Endothelial cell of coronary artery (primary cell): ENCODE data around the gene CDAN1. TPM values are rescaled to one million over a fixed set of nuclear protein-coding genes. Genes with fewer than 3 reads are reported as not detected.

Experiments used
- total RNA-seq: library from RNA; depleted of rRNA; stranded (reverse); fragments of >200 nt; gene quantifications from 2 replicates; pipeline ENCODE4 v1.2.3, GENCODE V29; 2014

The CDAN1 gene, protein sequence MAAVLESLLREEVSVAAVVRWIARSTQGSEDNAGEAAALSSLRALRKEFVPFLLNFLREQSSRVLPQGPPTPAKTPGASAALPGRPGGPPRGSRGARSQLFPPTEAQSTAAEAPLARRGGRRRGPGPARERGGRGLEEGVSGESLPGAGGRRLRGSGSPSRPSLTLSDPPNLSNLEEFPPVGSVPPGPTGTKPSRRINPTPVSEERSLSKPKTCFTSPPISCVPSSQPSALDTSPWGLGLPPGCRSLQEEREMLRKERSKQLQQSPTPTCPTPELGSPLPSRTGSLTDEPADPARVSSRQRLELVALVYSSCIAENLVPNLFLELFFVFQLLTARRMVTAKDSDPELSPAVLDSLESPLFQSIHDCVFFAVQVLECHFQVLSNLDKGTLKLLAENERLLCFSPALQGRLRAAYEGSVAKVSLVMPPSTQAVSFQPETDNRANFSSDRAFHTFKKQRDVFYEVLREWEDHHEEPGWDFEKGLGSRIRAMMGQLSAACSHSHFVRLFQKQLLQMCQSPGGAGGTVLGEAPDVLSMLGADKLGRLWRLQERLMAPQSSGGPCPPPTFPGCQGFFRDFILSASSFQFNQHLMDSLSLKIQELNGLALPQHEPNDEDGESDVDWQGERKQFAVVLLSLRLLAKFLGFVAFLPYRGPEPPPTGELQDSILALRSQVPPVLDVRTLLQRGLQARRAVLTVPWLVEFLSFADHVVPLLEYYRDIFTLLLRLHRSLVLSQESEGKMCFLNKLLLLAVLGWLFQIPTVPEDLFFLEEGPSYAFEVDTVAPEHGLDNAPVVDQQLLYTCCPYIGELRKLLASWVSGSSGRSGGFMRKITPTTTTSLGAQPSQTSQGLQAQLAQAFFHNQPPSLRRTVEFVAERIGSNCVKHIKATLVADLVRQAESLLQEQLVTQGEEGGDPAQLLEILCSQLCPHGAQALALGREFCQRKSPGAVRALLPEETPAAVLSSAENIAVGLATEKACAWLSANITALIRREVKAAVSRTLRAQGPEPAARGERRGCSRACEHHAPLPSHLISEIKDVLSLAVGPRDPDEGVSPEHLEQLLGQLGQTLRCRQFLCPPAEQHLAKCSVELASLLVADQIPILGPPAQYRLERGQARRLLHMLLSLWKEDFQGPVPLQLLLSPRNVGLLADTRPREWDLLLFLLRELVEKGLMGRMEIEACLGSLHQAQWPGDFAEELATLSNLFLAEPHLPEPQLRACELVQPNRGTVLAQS
- 11.3 and 11.7 TPM in 2 replicates for total RNA-seq

DNA sequence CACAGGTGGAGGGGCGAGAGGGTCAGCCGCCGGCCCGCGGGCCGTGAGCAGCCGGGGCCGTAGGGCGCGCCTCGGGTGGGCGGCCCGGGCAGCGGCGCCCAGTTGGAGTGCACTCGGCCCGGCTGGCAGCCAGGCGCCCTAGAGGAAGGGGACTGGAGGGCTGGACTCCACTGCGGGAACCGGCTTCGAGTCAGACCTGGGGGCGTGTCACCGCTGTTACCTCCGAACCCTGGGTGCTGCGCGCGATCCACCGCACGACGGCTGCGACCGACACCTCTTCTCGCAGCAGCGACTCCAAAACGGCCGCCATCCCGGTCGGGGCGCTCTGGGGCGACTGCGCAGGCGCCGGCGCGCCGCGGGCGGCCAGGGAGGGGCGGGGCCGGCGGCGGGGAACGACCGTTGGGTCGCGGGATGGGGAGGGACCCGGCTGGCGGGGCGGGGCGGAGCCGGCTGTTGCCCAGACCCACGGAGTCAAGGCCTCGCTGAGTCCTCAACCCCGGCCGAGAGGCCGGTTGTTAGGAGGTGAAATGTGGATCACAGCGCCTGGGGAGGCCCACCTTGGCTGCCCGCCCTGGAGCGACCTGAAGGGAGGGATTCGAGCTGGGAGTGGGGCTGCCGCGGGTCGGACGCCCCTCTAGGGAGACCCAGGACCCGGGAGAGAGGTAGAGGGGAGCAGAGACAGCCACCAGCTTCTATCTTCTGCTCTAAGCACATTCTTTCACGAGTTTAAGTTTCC is at the start of gene CDAN1:
TSS of gene CDAN1 (minus strand) at position 336 of the 736 bp plus-strand sequence. CDS start at position 310, 26 bp downstream.

Other genes starting within 250 kb of the CDAN1 start
- gene ZNF106, start 246.0 kb downstream of the CDAN1 start, total RNA-seq = 47.7 and 59.2 TPM in 2 replicates
- 163 and 184 TPM in 2 replicates for gene SNAP23, start 241.5 kb downstream of the CDAN1 start, total RNA-seq
- 13.3 and 14.4 TPM in 2 replicates for gene LRRC57, start 188.3 kb downstream of the CDAN1 start, total RNA-seq
- gene HAUS2, start 188.3 kb downstream of the CDAN1 start, total RNA-seq = 24.5 and 27.2 TPM in 2 replicates
- gene STARD9, start 161.5 kb downstream of the CDAN1 start, total RNA-seq = 5.5 and 8.7 TPM in 2 replicates
- 6.4 and 8.7 TPM in 2 replicates for gene TTBK2, start 183.7 kb upstream of the CDAN1 start, total RNA-seq